IPS DF 4.7 (cell line): ENCODE data around the gene CYP21A2.
"Not testable (repeated sequence)": the region's sequence is repeated elsewhere in the genome, so short reads cannot be mapped to it uniquely, and the experiment has no call there.

Experiments used
- DNase-seq: peaks from one replicate; pipeline ENCODE4 v3.0.0-alpha.2; 2013; ENCODE audit warnings: low spot score; ENCODE audit errors: extremely low read depth

CYP21A2 gene

DNA sequence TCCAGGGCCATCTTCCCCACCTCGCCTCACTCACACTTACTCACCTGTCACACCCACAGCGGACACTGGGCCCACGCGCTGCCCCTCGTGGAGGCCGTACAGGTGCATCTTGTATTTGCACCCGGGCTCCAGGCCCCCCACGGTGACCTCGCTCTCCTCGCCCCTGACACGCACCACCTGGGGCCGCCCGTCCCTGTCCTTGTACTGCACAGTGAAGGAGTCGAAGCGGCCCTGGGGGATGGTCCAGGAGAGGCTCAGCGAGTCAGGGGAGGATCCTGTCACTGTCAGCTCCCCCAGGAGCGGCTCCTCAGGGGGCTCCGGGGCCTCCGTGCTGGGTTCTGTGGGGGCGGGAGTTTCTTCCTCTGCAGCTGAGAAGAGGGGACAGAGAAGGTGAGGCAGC lies 14.4 kb downstream of the CYP21A2 start:
- DNase-seq, result not testable (repeated sequence)

DNA sequence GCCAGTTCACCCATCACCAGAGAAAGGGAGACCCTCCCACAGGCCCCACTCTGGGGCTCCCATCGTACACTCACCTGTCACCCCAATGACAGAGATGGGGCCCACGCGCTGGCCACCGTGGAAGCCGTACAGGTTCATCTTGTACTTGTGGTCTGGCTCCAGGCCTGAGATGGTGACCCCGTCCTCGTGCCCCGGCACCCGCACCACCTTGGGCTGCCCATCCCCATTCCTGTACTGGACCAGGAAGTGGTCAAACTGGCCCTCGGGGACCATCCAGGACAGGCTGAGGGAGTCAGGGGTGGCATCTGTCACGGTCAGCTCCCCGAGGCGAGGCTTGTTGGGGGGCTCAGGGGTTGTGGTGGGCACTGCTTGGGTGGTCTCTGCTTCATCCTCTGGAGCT lies 15.1 kb downstream of the CYP21A2 start:
- DNase-seq, result not testable (repeated sequence)

- DNase-seq, result not testable (repeated sequence)
Observed at GRCh38 chr6:32055756-32056155, 17.5 kb downstream of the CYP21A2 start.

- no peak for DNase-seq
Observed at GRCh38 chr6:32056254-32056653, 18.0 kb downstream of the CYP21A2 start.

GRCh38 chr6:32057966-32058365 lies 19.8 kb downstream of the CYP21A2 start:
- DNase-seq, result no peak

- no peak for DNase-seq
Observed at GRCh38 chr6:32058511-32058963, 20.3 kb downstream of the CYP21A2 start.

DNA sequence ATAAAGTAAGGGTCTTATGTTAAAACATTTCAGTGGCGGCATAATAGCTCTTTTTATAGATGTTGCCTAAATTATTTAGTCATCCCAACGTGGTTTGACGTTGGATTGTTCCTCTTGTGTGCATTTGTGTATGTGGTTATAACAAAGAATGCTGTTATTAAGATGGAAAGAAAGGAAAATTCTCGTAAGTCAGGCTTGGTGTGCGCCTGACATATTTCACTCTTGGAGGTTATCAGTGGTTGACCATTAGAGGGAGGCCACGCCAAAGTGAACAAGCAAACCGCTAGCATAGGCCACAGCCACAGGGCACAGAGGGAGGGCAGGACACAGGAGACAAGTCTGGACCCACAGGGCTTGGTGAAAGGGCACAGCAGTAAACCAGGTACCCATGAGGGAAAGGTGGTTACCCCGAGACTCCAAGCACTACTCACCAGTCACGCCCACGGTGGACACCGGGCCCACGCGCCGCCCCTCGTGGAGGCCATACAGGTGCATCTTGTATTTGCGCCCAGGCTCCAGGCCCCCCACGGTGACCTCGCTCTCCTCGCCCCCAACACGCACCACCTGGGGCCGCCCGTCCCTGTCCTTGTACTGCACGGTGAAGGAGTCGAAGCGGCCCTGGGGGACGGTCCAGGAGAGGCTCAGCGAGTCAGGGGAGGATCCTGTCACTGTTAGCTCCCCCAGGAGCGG lies 22.9 kb downstream of the CYP21A2 start:
- DNase-seq, result no peak

DNA sequence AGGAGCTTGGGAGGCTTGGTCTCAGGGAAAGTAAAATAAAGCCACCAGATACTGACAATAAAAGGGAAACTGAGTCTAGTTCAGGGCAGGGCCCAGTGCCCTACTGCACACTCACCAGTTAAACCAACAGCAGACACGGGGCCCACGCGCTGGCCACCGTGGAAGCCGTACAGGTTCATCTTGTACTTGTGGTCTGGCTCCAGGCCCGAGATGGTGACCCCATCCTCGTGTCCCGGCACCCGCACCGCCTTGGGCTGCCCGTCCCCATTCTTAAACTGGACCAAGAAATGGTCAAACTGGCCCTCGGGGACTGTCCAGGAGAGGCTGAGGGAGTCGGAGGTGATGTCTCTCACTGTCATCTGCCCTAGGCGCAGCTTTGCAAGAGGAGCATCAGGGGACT lies 26.5 kb downstream of the CYP21A2 start:
- DNase-seq, result no peak

GRCh38 chr6:32067521-32067920 lies 29.3 kb downstream of the CYP21A2 start:
- not testable (repeated sequence) for DNase-seq

GRCh38 chr6:32068315-32068714 lies 30.1 kb downstream of the CYP21A2 start:
- DNase-seq, result not testable (repeated sequence)

DNA sequence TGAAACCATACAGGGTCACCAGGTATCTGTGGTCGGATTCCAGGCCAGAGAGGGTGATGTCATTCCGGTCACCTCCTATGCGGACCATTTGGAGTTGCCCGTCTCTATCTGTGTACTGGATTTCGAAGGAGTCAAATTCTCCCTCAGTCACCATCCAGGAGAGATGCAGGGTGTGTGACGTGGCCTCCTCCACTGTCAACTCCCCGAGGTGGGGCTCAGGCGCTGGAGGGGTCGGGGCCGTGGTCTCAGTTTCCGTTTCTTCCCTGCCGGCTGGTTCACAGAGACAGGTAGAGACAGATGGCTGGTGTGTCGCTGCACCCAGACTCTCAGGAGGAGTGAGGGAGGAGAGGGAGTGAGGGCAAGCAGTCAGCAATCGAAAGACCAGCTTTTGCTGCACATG lies 30.7 kb downstream of the CYP21A2 start:
- no peak for DNase-seq

GRCh38 chr6:32069460-32069859 lies 31.2 kb downstream of the CYP21A2 start:
- no peak for DNase-seq

- DNase-seq, result no peak
Observed at GRCh38 chr6:32069878-32070515, 31.8 kb downstream of the CYP21A2 start.

GRCh38 chr6:32070814-32071543 lies 32.8 kb downstream of the CYP21A2 start:
- no peak for DNase-seq

DNA sequence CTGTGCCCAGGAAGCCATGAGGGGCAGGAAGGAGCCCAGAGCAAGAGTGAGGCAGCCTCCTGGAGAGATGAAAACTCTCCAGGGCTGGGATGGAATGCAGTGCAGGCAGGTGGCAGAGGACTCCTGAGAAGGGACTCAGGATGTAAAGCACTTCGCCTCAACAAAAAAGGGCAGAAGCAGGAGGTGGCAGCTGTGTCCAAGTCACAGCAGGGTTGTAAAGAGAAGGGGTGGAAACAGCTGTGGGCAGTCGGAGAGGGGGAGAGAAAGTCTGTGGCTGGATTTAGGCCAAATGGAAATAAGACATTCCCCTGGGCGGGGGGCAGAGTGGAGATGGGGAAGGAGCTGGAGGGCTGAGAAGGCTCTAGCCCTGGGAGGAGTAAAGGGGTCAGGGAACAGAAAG lies 34.9 kb downstream of the CYP21A2 start:
- DNase-seq, result no peak

GRCh38 chr6:32073613-32074012 lies 35.4 kb downstream of the CYP21A2 start:
- no peak for DNase-seq

GRCh38 chr6:32074996-32075532 lies 36.8 kb downstream of the CYP21A2 start:
- DNase-seq, result no peak

GRCh38 chr6:32075781-32076180 lies 37.6 kb downstream of the CYP21A2 start:
- no peak for DNase-seq

DNA sequence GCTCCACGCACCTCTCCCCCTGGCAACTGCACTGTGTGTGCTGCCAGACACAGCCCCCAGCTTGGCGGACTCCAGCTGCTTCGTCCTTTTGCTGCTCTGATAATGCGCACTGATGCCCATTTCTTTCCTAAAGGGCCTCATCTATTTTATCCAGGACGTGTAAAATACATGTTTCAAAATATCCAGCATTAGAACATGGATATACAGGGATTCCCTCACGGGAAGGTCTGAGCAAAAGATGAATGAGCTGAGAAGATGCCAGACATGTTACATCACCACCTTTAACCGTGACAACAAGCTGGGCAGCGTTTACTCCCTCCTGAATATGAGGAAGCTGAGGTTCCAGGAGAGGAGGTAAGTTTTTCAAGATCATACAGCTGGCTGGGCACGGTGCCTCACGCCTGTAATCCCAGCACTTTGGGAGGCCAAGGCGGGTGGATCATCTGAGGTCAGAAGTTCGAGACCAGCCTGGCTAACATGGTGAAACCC lies 38.1 kb downstream of the CYP21A2 start:
- DNase-seq, result no peak

DNA sequence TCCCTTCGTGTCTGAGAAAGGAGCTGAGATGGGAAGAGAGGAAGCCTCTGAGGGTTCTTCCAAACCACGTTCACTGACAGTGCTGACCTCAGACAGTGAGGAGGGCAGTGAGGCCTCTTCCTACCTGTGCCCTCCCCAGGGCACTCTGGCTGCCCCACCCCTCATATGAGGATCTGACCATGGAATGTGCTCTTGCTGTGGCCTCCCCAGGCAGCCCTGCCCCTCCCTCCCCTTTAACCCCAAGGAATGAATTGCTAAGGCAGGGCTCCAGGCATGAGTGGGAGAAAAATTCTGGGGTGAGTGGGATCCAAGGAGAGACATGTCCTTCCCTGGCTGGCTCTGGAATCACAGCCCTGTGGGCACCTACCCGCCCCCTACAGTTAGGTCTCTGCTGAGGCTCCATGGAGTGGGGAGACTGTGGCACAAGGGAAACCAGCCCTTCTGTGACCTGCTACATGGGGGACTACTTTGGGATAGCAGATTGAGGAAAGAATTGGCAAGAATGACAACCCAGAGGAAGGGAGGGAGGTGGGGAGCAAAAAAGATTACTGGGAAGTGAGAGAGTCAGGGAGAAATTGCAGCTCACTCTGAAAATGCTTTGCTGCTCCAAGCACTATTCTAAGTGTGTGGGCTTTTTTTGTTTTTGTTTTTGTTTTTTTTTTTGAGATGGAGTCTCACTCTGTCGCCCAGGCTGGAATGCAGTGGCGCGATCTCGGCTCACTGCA lies 41.5 kb downstream of the CYP21A2 start:
- no peak for DNase-seq
